Common myeloid progenitor, CD34-positive (primary cell): ENCODE measurements around the gene SLC35A1.

Experiments
- CTCF ChIA-PET: fragments of 350-600 bp; sonication (Branson Sonifier 250); formaldehyde crosslinking; loops from one replicate; lab custom pipeline; 2021; ENCODE audit warnings: antibody characterized with exemption; lab: Charles Lee
- POLR2A ChIA-PET: fragments of 350-600 bp; sonication (Branson Sonifier 250); formaldehyde crosslinking; loops from one replicate; lab custom pipeline; 2021; ENCODE audit warnings: antibody characterized with exemption; lab: Charles Lee
- DNase-seq, 3 donors: peaks; one replicate each; pipeline versions ENCODE4 v3.0.0 to v3.0.0-alpha.2; 2013
- H3K27ac ChIP-seq, 2 experiments: 1 replicate in 1 of 2; 2 replicates in 1 of 2; pipeline ENCODE4 v1.7.0; 2013; ENCODE audit warnings: inconsistent platforms in 2 of 2, low read length in 2 of 2, mild to moderate bottlenecking in 2 of 2, low read depth in 1 of 2, moderate library complexity in 1 of 2; ENCODE audit not compliant: severe bottlenecking in 2 of 2, insufficient read depth in 1 of 2, poor library complexity in 1 of 2
- H3K27me3 ChIP-seq, 5 experiments: replicated peaks in 2 of 5; 1 replicate in 3 of 5; 2 replicates in 2 of 5; pipeline versions ENCODE4 v1.6.1 to v1.7.0; 2013; ENCODE audit warnings: low read length in 4 of 5, mild to moderate bottlenecking in 2 of 5, moderate library complexity in 2 of 5, inconsistent platforms in 1 of 5; ENCODE audit not compliant: insufficient read depth in 5 of 5, control insufficient read depth in 4 of 5
- H3K36me3 ChIP-seq, 4 experiments: 1 replicate in 2 of 4; 2 replicates in 2 of 4; pipeline versions ENCODE4 v1.6.1 to v1.7.0; 2013; ENCODE audit warnings: low read length in 3 of 4, control low read depth in 1 of 4, mild to moderate bottlenecking in 1 of 4; ENCODE audit not compliant: control insufficient read depth in 4 of 4, insufficient read depth in 4 of 4
- H3K4me1 ChIP-seq, 4 experiments: 1 replicate in 3 of 4; 2 replicates in 1 of 4; pipeline versions ENCODE4 v1.6.1 to v1.7.1; 2013; ENCODE audit warnings: low read length in 3 of 4, mild to moderate bottlenecking in 3 of 4, control low read depth in 1 of 4, inconsistent platforms in 1 of 4, moderate library complexity in 1 of 4; ENCODE audit not compliant: control insufficient read depth in 4 of 4, insufficient read depth in 4 of 4; ENCODE audit errors: control extremely low read depth in 1 of 4
- H3K4me3 ChIP-seq, 7 experiments: 1 replicate in 4 of 7; 2 replicates in 3 of 7; pipeline versions ENCODE4 v1.5.1 to v1.7.0; 2013; ENCODE audit warnings: mild to moderate bottlenecking in 7 of 7, low read length in 6 of 7, moderate library complexity in 6 of 7, inconsistent platforms in 2 of 7, low read depth in 2 of 7, control low read depth in 1 of 7; ENCODE audit not compliant: insufficient read depth in 4 of 7, control insufficient read depth in 1 of 7; ENCODE audit errors: extremely low read depth in 1 of 7
- H3K9me3 ChIP-seq, 5 experiments: 1 replicate in 4 of 5; 2 replicates in 1 of 5; pipeline versions ENCODE4 v1.6.1 to v1.7.1; 2013; ENCODE audit warnings: low read length in 4 of 5, mild to moderate bottlenecking in 2 of 5, inconsistent platforms in 1 of 5, low read depth in 1 of 5, moderate library complexity in 1 of 5; ENCODE audit not compliant: control insufficient read depth in 4 of 5, insufficient read depth in 2 of 5; ENCODE audit errors: control extremely low read depth in 1 of 5
- WGBS: methylation state at CpG from one replicate; pipeline ENCODE4 v1.1.5; 2013; ENCODE audit not compliant: insufficient coverage; 5-methylcytosine and 5-hydroxymethylcytosine counted together

SLC35A1 gene

GRCh38 chr6:87444362-87444761 is 28.4 kb upstream of the SLC35A1 start:
- Histone ChIP-seq H3K27ac (no peak overlapping the region), H3K4me3 (no peak overlapping the region), H3K4me1 (no peaks in the 10 kb centered on the region), H3K36me3 (no peaks in the 10 kb centered on the region), H3K27me3 (no peaks in the 10 kb centered on the region), H3K9me3 (no peaks in the 10 kb centered on the region)
- ChIA-PET CTCF (interaction anchor here (1.7 kb wide), 1 partner anchor 24 kb away, joined by 3 read pairs; no protein-coding TSS in a partner anchor), POLR2A (no interaction called here)
- DNase-seq: no peak
- WGBS: 100% methylated on average over 2 of the region's 2 CpGs

GRCh38 chr6:87465051-87465450 is 7.7 kb upstream of the SLC35A1 start:
- no peak overlapping the region for H3K27ac ChIP-seq
- peaks cover 0 to 7% (median 2%) of the 10 kb centered on the region in 5 experiments for H3K9me3 ChIP-seq
- H3K4me1 ChIP-seq: no peaks in the 10 kb centered on the region
- POLR2A ChIA-PET: no interaction called here
- DNase-seq: no peak
- CTCF ChIA-PET: no interaction called here
- no CpG with 5 or more reads among the region's 2 CpGs for WGBS
- no peaks in the 10 kb centered on the region for H3K36me3 ChIP-seq
- H3K27me3 ChIP-seq: peaks cover 0 to 5% (median 0%) of the 10 kb centered on the region in 5 experiments
- H3K4me3 ChIP-seq: no peak overlapping the region

GRCh38 chr6:87473419-87473903 is 687 bp downstream of the SLC35A1 start:
- Histone ChIP-seq H3K27me3 (no peaks in the 10 kb centered on the region), H3K36me3 (peaks cover 0 to 12% (median 5%) of the 10 kb centered on the region in 4 experiments), H3K4me1 (peaks cover 3 to 13% (median 8%) of the 10 kb centered on the region in 4 experiments), H3K9me3 (no peaks in the 10 kb centered on the region), H3K4me3 (peak overlapping the region; percentile 70 to 100 (median 96)), H3K27ac (peak overlapping the region; percentile 97 to 98)
- peak; percentile 69 to 87 (median 79) for DNase-seq
- CTCF ChIA-PET: no interaction called here
- WGBS: 1% methylated on average over 14 of the region's 15 CpGs
- POLR2A ChIA-PET: no interaction called here

GRCh38 chr6:87481931-87482330 is 9.2 kb downstream of the SLC35A1 start:
- H3K4me1 ChIP-seq: peaks cover 0 to 10% (median 5%) of the 10 kb centered on the region in 4 experiments
- CTCF ChIA-PET: no interaction called here
- no peaks in the 10 kb centered on the region for H3K27me3 ChIP-seq
- peaks cover 4 to 34% (median 11%) of the 10 kb centered on the region in 4 experiments for H3K36me3 ChIP-seq
- H3K9me3 ChIP-seq: peaks cover 0 to 11% (median 3%) of the 10 kb centered on the region in 5 experiments
- H3K4me3 ChIP-seq: no peak overlapping the region
- POLR2A ChIA-PET: no interaction called here
- H3K27ac ChIP-seq: peak overlapping the region in 1 of 2 experiments; percentile 25
- whole genome bisulfite sequencing: no CpG with 5 or more reads among the region's 3 CpGs
- DNase-seq: peak; percentile 6 to 46 (median 43)

- peaks cover 4 to 34% (median 10%) of the 10 kb centered on the region in 4 experiments for H3K36me3 ChIP-seq
- ChIA-PET CTCF (no interaction called here), POLR2A (no interaction called here)
- no peaks in the 10 kb centered on the region for H3K27me3 ChIP-seq
- WGBS: no CpG with 5 or more reads among the region's 4 CpGs
- peak in 2 of 3 donors; percentile 13 to 18 for DNase-seq
- H3K9me3 ChIP-seq: peaks cover 0 to 11% (median 3%) of the 10 kb centered on the region in 5 experiments
- peaks cover 0 to 10% (median 5%) of the 10 kb centered on the region in 4 experiments for H3K4me1 ChIP-seq
- H3K4me3 ChIP-seq: no peak overlapping the region
- H3K27ac ChIP-seq: no peak overlapping the region
These were observed 9.6 kb downstream of the SLC35A1 start for GRCh38 chr6:87482366-87482765.

GRCh38 chr6:87483929-87484328 is 11.2 kb downstream of the SLC35A1 start:
- CTCF ChIA-PET: no interaction called here
- Histone ChIP-seq H3K27me3 (no peaks in the 10 kb centered on the region), H3K4me1 (peaks cover 0 to 10% (median 5%) of the 10 kb centered on the region in 4 experiments), H3K36me3 (peaks cover 4 to 19% (median 7%) of the 10 kb centered on the region in 4 experiments), H3K27ac (no peak overlapping the region), H3K4me3 (no peak overlapping the region), H3K9me3 (peaks cover 0 to 11% (median 3%) of the 10 kb centered on the region in 5 experiments)
- POLR2A ChIA-PET: no interaction called here
- WGBS: 75% methylated on average over 6 of the region's 9 CpGs
- peak; percentile 10 to 73 (median 16) for DNase-seq

- POLR2A ChIA-PET: no interaction called here
These were observed 11.7 kb downstream of the SLC35A1 start for GRCh38 chr6:87484491-87484890.

More at GRCh38 chr6:87484491-87484890, 11.7 kb downstream of the SLC35A1 start:
- DNase-seq: no peak
- H3K4me1 ChIP-seq: peaks cover 0 to 10% (median 5%) of the 10 kb centered on the region in 4 experiments
- no peaks in the 10 kb centered on the region for H3K27me3 ChIP-seq
- no peak overlapping the region for H3K27ac ChIP-seq
- peaks cover 4 to 16% (median 7%) of the 10 kb centered on the region in 4 experiments for H3K36me3 ChIP-seq
- CTCF ChIA-PET: no interaction called here
- peaks cover 0 to 11% (median 3%) of the 10 kb centered on the region in 5 experiments for H3K9me3 ChIP-seq
- 97% methylated on average over 7 of the region's 7 CpGs for WGBS
- H3K4me3 ChIP-seq: no peak overlapping the region
